Dermis microvascular lymphatic vessel endothelial cell (primary cell): ENCODE measurements around the gene TCP1. TPM values are rescaled to one million over a fixed set of nuclear protein-coding genes. Genes with fewer than 3 reads are reported as not detected.
"Not testable (repeated sequence)": the region's sequence is repeated elsewhere in the genome, so short reads cannot be mapped to it uniquely, and the experiment has no call there.

Source experiments
- DNase-seq, 2 donors: peaks; one replicate each; pipeline versions ENCODE4 v3.0.0 to v3.0.0-alpha.2; 2010; ENCODE audit warnings: low read depth in 2 of 2
- total RNA-seq: library from RNA; depleted of rRNA; stranded (reverse); fragments of >200 nt; gene quantifications from 2 replicates; pipeline ENCODE4 v1.2.1, GENCODE V29; 2014

TCP1 gene
- total RNA-seq, 1 donor from 2014 or later = 296 TPM

DNA sequence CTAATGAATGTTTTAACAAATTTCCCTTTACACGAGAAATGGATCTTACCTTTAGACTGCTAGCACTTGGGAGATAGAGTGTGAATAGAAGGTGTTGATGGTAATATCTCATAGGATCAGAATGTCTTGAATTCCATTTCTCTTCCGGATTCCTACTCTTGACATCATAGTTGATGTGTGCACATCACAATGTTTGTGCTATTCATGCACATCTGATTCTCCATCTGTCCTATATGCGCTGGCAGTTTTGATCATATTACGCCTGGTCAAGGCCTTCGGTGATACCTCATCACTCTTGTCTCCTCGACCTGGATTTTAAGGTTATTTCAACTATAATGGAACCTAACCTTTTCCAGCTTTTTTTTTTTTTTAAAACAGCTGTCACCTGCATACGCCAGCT is 44.3 kb downstream of the TCP1 start:
- DNase-seq = no peak

- DNase-seq = no peak
Measured at GRCh38 chr6:159742165-159742564, 47.2 kb downstream of the TCP1 start.

DNA sequence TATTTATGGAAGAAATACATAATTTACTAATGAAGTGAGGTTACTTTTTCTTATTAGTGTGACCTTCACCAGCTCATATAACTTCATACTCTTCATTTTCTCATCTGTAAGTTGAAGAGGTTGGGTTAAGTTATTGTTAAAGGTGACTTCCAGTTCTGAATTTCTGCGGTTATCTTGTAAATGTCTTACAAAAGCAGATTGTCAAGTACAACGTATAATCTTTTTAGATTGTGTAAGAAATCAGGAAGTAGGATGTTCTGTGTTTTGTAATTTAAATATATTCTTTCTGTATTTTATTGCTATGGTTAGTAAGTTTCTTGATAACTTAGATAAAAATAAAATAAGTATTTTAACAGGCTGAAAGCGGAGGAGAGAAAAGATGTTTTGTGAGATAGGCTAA is 50.1 kb downstream of the TCP1 start:
- DNase-seq = no peak

DNA sequence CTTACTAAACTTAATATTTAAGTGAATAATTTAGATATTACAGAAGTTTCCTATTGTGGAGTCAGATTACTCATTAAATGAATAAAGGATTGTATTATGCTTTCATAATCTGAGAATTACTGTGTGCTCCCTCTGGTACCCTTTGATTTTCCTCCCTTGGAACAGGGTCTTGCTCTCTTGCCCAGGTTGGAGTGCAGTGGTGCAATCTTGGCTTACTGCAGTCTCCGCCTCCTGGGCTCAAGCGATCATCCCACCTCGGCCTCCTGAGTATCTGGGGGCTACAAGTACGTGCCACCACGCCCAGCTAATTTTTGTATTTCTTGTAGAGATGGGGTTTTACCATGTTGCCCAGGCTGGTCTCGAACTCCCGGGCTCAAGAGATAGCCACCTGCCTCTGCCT is 52.5 kb downstream of the TCP1 start:
- DNase-seq = no peak

GRCh38 chr6:159733395-159733794 is 56.0 kb downstream of the TCP1 start:
- not testable (repeated sequence) for DNase-seq

DNA sequence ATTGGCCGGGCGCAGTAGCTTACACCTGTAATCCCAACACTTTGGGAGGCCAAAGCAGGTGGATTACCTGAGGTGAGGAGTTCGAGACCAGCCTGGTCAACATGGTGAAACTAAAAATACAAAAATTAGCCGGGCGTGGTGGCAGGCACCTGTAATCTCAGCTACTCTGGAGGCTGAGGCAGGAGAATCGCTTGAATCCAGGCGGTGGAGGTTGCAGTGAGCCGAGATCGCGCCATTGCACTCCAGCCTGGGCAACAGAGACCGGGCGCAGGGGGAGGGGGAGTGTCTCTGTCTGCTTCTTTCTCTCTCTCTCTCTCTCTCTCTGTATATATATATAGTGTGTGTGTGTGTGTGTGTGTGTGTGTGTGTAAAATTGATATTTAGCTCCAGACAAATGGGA is 56.9 kb downstream of the TCP1 start:
- not testable (repeated sequence) for DNase-seq

DNA sequence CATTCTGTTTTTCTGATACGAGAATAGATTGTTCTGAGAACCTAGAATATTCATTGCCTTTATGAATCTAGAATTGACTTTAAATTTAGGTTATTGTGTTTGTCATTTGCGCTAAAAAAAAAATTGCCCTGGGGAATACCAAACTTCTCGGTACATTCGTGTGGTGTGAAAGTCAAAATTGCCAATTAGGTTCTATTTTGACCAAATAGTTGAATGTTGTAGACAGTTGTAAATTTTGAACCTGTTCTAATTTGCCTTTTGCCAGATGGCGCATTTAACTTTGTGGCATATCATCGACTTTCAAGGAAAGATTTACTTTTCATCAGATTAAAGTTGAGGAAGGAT is 59.1 kb downstream of the TCP1 start:
- no peak for DNase-seq

DNA sequence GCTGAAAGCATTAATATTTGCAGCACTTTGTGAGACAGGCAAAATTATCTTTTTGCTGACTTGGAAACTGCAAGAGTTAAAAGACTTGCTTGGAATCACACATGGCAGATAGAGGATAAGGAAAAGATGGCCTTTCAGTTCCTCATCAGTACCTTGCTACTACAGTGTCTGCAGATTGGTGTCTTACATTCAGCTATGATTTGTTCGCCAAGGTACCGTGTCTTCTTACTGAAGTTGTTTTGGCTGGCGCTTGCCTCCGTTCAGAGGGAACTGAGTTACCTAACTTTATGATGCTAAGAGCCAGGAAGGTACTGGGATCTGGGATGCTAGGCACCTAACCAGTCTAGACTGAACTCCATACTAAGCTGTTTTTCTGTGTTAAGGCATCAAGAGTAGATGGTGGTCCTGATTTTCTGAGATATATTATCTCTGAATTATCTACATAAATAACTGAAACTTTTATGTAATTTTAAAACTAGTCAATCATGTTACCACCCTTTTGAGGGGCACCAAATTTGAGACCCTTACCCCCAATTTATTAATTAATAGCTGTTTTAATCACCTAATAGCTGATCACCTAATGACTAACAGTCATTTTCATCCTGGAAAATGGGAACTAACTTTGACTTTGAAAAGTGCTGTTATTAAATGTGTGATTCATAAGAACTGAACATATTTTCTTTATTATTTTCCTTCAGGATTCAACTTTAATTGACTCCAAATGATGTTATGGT is 59.6 kb downstream of the TCP1 start:
- DNase-seq = peak in 1 of 2 donors; percentile 7

DNA sequence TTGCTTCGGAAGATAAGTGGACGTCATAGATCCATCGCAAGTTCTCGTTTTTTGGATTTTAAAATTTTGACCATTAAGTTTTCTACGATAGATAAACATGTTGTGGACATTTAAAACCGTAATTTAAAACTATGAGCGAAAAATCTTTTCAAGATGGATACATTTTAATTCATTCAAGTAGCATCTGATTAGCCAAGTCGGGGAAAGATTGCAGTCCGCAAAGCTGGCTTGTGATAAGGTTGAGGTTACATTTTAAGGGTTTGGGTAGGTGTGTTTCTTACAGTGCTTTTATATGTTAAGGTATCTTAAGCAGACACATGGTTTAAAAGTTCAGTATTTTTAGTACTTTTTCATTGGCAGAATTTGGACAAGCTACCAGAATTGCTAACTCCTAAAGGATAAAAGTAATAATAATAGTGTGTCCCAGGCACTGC is 60.9 kb downstream of the TCP1 start:
- peak in 1 of 2 donors; percentile 9 for DNase-seq

Other genes with a start within 250 kb of the TCP1 start
- 206 and 419 TPM in 2 replicates for gene SOD2, start 96.4 kb downstream of the TCP1 start, total RNA-seq
- gene WTAP, start 62.1 kb downstream of the TCP1 start, total RNA-seq = 69.2 and 79.5 TPM in 2 replicates
- 32.7 and 83.6 TPM in 2 replicates for gene ACAT2, start 27.6 kb downstream of the TCP1 start, total RNA-seq
- gene MRPL18, start 865 bp upstream of the TCP1 start, total RNA-seq = 48.9 and 63.0 TPM in 2 replicates
- not detected in 2 replicates for gene PNLDC1, start 10.7 kb upstream of the TCP1 start, total RNA-seq
- gene MAS1, start 101.4 kb upstream of the TCP1 start, total RNA-seq = not detected in 2 replicates
- gene IGF2R, start 179.5 kb upstream of the TCP1 start, total RNA-seq = 81.4 and 120 TPM in 2 replicates